ENCODE data around the gene WDR27. TPM values are rescaled to one million over a fixed set of nuclear protein-coding genes. Genes with fewer than 3 reads are reported as not detected.

WDR27 gene
- total RNA-seq, 1 donor from 2014 or later: 24.5 TPM

DNA sequence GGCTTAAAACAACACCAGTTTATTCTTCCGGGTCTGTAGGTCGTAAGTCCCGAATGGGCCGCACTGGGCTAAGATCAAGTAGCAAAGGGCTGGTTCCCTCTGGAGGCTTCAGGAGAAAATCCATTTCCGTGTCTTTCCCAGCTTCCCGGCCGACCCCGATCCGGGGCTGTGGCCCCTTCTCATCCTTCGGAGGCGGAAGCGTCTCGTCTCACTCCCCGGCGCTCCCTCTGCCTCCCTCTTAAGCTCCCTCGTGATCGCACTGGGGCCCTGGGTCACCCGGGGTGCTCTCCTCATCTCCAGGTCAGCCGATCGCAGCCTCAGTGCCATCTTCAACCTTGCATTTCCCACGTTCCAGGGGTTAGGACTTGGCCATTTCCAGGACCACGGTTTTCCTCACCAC lies 199.4 kb downstream of the WDR27 start:
- Histone ChIP-seq H3K9ac (ENCODE audit: low read depth in 1 of 3, low read length in 3 of 3) (no peak overlapping the region), H3K4me3 (ENCODE audit: low read length in 3 of 3) (no peak overlapping the region)

DNA sequence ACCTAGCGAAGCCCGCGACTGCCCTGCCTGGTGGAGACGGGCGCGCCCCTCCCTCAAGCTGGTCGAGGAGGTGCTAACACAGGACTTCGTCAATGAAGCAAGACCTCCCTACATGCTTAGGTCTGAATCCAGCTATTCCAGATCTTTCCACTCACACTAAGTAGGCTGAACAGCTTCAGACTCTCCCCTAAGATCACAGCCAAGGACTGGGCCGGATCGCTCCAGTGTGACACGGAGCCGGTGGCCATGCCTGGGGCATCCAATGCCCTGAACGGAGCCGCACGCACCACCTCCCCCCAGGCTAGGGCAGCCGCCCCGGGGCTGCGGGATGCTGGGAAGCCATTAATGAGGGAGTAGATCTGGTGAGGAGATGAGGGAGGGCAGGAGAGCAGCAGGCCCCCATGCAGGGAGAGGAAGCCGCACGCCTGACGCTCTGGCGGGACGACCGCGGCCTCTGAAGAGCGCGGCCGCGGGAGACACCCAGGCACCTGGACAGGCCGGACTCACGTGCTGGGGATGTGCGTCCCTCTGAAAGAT lies 200.0 kb downstream of the WDR27 start:
- H3K4me3 ChIP-seq (ENCODE audit: low read length in 3 of 3): no peak overlapping the region
- H3K9ac ChIP-seq (ENCODE audit: low read depth in 1 of 3, low read length in 3 of 3): no peak overlapping the region
- no peaks in the 10 kb centered on the region for H3K36me3 ChIP-seq (ENCODE audit: control insufficient read depth in 3 of 3, insufficient read depth in 3 of 3, low read length in 3 of 3)
- no peaks in the 10 kb centered on the region for H3K27me3 ChIP-seq (ENCODE audit: control insufficient read depth in 3 of 3, insufficient read depth in 3 of 3, low read length in 3 of 3)
- H3K9me3 ChIP-seq (ENCODE audit: control insufficient read depth in 3 of 3, low read length in 3 of 3): no peaks in the 10 kb centered on the region
- peaks cover 0 to 4% (median 0%) of the 10 kb centered on the region in 3 donors for H3K4me1 ChIP-seq (ENCODE audit: control insufficient read depth in 3 of 3, insufficient read depth in 3 of 3, low read length in 3 of 3)
- no peak overlapping the region for H3K27ac ChIP-seq (ENCODE audit: low read depth, low read length)

More for the DNA sequence above, 199.4 kb downstream of the WDR27 start:
- Histone ChIP-seq H3K9me3 (ENCODE audit: control insufficient read depth in 3 of 3, low read length in 3 of 3) (no peaks in the 10 kb centered on the region), H3K27me3 (ENCODE audit: control insufficient read depth in 3 of 3, insufficient read depth in 3 of 3, low read length in 3 of 3) (no peaks in the 10 kb centered on the region), H3K4me1 (ENCODE audit: control insufficient read depth in 3 of 3, insufficient read depth in 3 of 3, low read length in 3 of 3) (peaks cover 0 to 4% (median 0%) of the 10 kb centered on the region in 3 donors), H3K36me3 (ENCODE audit: control insufficient read depth in 3 of 3, insufficient read depth in 3 of 3, low read length in 3 of 3) (no peaks in the 10 kb centered on the region), H3K27ac (ENCODE audit: low read depth, low read length) (no peak overlapping the region)

DNA sequence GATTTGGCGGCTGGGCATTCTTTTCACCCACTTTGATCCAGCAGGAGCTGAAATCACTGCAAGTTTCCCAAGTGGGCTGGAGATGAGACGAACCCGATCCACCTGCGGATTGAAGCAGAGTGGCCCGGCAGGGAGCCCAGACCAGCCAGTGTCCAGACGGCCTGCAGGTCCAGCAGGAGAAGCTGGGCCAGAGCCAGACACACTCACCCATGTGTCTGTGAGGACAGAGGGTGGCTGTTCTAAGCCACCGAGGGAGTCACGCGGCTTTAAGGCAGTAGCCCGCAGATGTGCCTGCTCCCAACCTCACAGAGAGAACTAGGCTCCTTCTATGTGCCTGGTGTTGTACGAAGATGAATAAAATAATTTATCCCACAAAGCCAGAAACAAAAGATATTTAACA lies 200.7 kb downstream of the WDR27 start:
- Histone ChIP-seq H3K36me3 (ENCODE audit: control insufficient read depth in 3 of 3, insufficient read depth in 3 of 3, low read length in 3 of 3) (no peaks in the 10 kb centered on the region), H3K27me3 (ENCODE audit: control insufficient read depth in 3 of 3, insufficient read depth in 3 of 3, low read length in 3 of 3) (no peaks in the 10 kb centered on the region), H3K4me1 (ENCODE audit: control insufficient read depth in 3 of 3, insufficient read depth in 3 of 3, low read length in 3 of 3) (peaks cover 0 to 4% (median 0%) of the 10 kb centered on the region in 3 donors), H3K4me3 (ENCODE audit: low read length in 3 of 3) (no peak overlapping the region), H3K9me3 (ENCODE audit: control insufficient read depth in 3 of 3, low read length in 3 of 3) (no peaks in the 10 kb centered on the region), H3K9ac (ENCODE audit: low read depth in 1 of 3, low read length in 3 of 3) (no peak overlapping the region), H3K27ac (ENCODE audit: low read depth, low read length) (no peak overlapping the region)

DNA sequence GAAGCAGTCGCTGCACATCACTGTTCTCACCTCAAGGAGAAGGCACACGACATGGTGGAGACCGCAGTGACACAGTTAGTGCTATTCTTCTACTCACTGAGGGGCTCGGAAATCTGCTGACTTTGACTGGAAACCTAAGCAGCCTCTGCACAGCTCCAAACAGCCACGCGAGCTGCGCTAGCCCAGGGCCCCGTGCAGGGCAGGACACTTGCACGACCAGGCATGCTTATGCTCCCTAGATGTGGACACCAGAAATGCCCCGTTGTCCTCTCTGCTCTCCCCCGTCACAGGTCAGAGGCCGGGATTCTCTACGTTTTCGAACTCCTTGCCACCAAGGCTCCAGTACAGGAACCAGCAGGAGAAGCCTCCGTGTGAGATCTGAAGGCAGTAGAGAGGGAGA lies 201.1 kb downstream of the WDR27 start:
- Histone ChIP-seq H3K36me3 (ENCODE audit: control insufficient read depth in 3 of 3, insufficient read depth in 3 of 3, low read length in 3 of 3) (no peaks in the 10 kb centered on the region), H3K27ac (ENCODE audit: low read depth, low read length) (no peak overlapping the region), H3K4me3 (ENCODE audit: low read length in 3 of 3) (no peak overlapping the region), H3K9me3 (ENCODE audit: control insufficient read depth in 3 of 3, low read length in 3 of 3) (no peaks in the 10 kb centered on the region), H3K4me1 (ENCODE audit: control insufficient read depth in 3 of 3, insufficient read depth in 3 of 3, low read length in 3 of 3) (peaks cover 0 to 4% (median 0%) of the 10 kb centered on the region in 3 donors), H3K9ac (ENCODE audit: low read depth in 1 of 3, low read length in 3 of 3) (no peak overlapping the region), H3K27me3 (ENCODE audit: control insufficient read depth in 3 of 3, insufficient read depth in 3 of 3, low read length in 3 of 3) (no peaks in the 10 kb centered on the region)

DNA sequence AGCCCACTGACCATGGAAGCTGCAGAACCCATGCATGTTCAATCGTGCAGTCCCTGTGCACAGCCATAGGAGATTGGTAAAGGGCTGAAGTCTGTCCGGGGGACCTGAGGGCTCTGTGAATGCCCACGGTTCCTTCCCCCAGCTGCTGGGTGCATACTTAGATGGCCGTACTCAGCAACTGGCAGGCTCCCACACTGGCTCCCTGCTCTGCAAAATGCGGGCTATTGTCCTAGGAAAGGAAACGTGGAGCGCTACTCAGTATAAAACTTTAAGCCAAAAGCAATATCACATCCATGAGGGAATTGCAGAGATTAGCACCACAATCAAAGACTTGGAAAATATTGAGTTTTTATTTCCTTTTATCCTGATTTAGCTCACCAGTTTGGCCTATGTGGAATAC lies 202.0 kb downstream of the WDR27 start:
- H3K9ac ChIP-seq (ENCODE audit: low read depth in 1 of 3, low read length in 3 of 3): no peak overlapping the region

DNA sequence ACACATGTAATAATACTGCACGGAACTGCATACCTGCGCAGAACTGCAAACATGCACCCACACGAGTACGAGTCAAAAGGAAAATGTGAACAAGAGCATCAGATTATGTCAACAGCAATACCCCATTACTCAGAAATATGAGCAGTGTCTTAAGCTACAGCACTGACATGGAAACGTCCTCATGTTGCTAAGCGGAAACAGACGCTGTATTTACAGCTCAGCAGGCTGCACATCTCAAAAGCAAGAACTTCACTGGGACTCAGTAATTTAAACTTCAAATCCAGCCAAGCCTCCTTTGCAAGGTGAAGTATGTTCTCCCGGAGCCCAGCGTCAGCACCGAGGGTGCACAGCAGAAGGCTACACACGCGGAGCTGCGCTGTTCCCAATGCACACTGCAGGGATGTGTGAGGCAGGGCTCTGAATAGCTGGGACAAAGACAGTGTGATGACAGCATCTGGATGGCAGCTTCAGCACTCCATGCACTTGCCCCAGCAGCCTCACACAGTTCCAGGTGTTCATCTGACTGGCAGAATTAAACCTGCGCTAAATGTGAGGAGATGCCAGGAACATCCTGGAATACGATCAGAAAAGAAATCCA lies 202.8 kb downstream of the WDR27 start:
- Histone ChIP-seq H3K9me3 (ENCODE audit: control insufficient read depth in 3 of 3, low read length in 3 of 3) (no peaks in the 10 kb centered on the region), H3K4me3 (ENCODE audit: low read length in 3 of 3) (no peak overlapping the region), H3K9ac (ENCODE audit: low read depth in 1 of 3, low read length in 3 of 3) (no peak overlapping the region), H3K4me1 (ENCODE audit: control insufficient read depth in 3 of 3, insufficient read depth in 3 of 3, low read length in 3 of 3) (peaks cover 0 to 4% (median 0%) of the 10 kb centered on the region in 3 donors), H3K27ac (ENCODE audit: low read depth, low read length) (no peak overlapping the region), H3K36me3 (ENCODE audit: control insufficient read depth in 3 of 3, insufficient read depth in 3 of 3, low read length in 3 of 3) (no peaks in the 10 kb centered on the region), H3K27me3 (ENCODE audit: control insufficient read depth in 3 of 3, insufficient read depth in 3 of 3, low read length in 3 of 3) (no peaks in the 10 kb centered on the region)

More for the DNA sequence above, 202.0 kb downstream of the WDR27 start:
- peaks cover 0 to 4% (median 0%) of the 10 kb centered on the region in 3 donors for H3K4me1 ChIP-seq (ENCODE audit: control insufficient read depth in 3 of 3, insufficient read depth in 3 of 3, low read length in 3 of 3)
- no peaks in the 10 kb centered on the region for H3K27me3 ChIP-seq (ENCODE audit: control insufficient read depth in 3 of 3, insufficient read depth in 3 of 3, low read length in 3 of 3)
- no peaks in the 10 kb centered on the region for H3K36me3 ChIP-seq (ENCODE audit: control insufficient read depth in 3 of 3, insufficient read depth in 3 of 3, low read length in 3 of 3)
- no peaks in the 10 kb centered on the region for H3K9me3 ChIP-seq (ENCODE audit: control insufficient read depth in 3 of 3, low read length in 3 of 3)
- no peak overlapping the region for H3K4me3 ChIP-seq (ENCODE audit: low read length in 3 of 3)
- H3K27ac ChIP-seq (ENCODE audit: low read depth, low read length): no peak overlapping the region

DNA sequence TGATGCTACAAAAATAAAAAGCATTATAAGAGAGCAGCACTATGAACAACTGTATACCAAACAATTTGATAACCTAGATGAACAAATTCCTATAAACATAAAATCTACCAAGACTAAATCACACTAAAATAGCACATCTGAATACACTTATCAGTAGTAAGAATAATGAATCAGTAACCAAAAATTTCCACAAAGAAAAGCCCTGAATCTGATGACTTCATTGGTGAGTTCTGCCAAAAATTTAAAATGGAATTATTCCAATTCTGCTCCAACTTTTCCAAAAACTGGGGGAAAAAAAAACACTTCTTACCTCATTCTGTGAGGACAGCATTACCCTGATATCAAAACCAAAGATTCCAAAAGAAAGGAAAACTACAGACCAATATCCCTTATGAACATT lies 206.2 kb downstream of the WDR27 start:
- no peak overlapping the region for H3K27ac ChIP-seq (ENCODE audit: low read depth, low read length)
- H3K9me3 ChIP-seq (ENCODE audit: control insufficient read depth in 3 of 3, low read length in 3 of 3): no peaks in the 10 kb centered on the region
- no peak overlapping the region for H3K4me3 ChIP-seq (ENCODE audit: low read length in 3 of 3)
- H3K36me3 ChIP-seq (ENCODE audit: control insufficient read depth in 3 of 3, insufficient read depth in 3 of 3, low read length in 3 of 3): no peaks in the 10 kb centered on the region
- H3K27me3 ChIP-seq (ENCODE audit: control insufficient read depth in 3 of 3, insufficient read depth in 3 of 3, low read length in 3 of 3): no peaks in the 10 kb centered on the region
- H3K9ac ChIP-seq (ENCODE audit: low read depth in 1 of 3, low read length in 3 of 3): no peak overlapping the region
- H3K4me1 ChIP-seq (ENCODE audit: control insufficient read depth in 3 of 3, insufficient read depth in 3 of 3, low read length in 3 of 3): peaks cover 0 to 3% (median 0%) of the 10 kb centered on the region in 3 donors

DNA sequence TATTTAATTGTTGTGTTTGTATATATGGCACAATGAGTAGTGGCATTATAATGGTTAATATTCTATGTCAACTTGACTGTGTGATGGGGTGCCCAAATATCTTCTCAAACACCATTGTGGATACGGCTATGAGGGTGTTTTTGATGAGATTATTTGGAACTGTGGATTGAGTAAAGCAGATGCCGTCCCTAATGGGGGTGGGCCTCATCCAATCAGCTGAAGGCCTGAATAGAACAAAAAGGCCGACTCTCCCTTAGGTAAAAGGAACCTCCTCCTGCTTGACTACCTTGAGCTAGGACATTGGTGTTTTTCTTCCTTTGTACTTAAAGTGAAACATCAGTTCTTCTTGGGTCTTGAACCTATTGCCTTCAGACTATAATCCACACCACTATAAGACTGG lies 207.8 kb downstream of the WDR27 start:
- H3K27me3 ChIP-seq (ENCODE audit: control insufficient read depth in 3 of 3, insufficient read depth in 3 of 3, low read length in 3 of 3): no peaks in the 10 kb centered on the region
- H3K9ac ChIP-seq (ENCODE audit: low read depth in 1 of 3, low read length in 3 of 3): no peak overlapping the region
- H3K27ac ChIP-seq (ENCODE audit: low read depth, low read length): no peak overlapping the region
- H3K36me3 ChIP-seq (ENCODE audit: control insufficient read depth in 3 of 3, insufficient read depth in 3 of 3, low read length in 3 of 3): no peaks in the 10 kb centered on the region
- no peaks in the 10 kb centered on the region for H3K9me3 ChIP-seq (ENCODE audit: control insufficient read depth in 3 of 3, low read length in 3 of 3)
- H3K4me1 ChIP-seq (ENCODE audit: control insufficient read depth in 3 of 3, insufficient read depth in 3 of 3, low read length in 3 of 3): peaks cover 0 to 10% (median 5%) of the 10 kb centered on the region in 3 donors
- no peak overlapping the region for H3K4me3 ChIP-seq (ENCODE audit: low read length in 3 of 3)

DNA sequence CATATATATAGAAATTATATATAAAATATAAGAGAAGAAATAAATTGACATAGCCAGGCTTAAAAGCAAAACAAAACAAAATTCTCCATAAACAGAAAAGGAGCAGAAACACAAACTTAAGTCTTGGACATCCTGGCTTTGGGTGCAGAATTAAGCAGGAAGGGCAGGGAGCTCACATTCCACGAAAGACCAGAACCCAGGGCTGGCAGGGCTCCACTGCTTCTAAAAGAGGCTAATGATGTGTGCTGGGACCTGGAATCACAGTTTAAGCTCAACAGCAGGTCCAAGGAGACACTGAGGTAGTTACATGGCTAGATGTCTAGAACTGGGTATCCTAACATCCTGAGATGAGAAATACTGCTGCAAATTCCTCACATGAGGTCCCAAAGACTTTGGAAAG lies 210.3 kb downstream of the WDR27 start:
- no peak overlapping the region for H3K4me3 ChIP-seq (ENCODE audit: low read length in 3 of 3)

DNA sequence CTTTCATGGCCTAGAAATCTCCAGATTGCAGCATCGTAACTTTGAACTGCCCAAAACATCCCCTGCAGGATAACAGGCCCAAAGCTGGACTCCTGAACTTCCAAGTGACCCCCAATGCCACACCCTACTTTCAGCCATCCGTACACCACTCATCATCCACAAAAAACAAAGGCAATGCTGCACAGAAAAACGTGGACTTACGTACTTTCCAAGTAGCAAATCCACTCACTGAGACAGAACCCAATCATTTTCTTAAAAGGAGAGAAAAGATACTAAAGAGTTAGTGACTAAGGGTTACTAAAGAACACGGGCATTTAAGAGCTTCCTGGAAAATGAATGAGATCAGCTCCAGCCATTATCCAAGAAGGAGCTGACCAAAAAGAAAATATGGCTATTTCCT lies 211.0 kb downstream of the WDR27 start:
- Histone ChIP-seq H3K4me3 (ENCODE audit: low read length in 3 of 3) (no peak overlapping the region), H3K9me3 (ENCODE audit: control insufficient read depth in 3 of 3, low read length in 3 of 3) (no peaks in the 10 kb centered on the region), H3K4me1 (ENCODE audit: control insufficient read depth in 3 of 3, insufficient read depth in 3 of 3, low read length in 3 of 3) (peaks cover 0 to 10% (median 5%) of the 10 kb centered on the region in 3 donors), H3K36me3 (ENCODE audit: control insufficient read depth in 3 of 3, insufficient read depth in 3 of 3, low read length in 3 of 3) (no peaks in the 10 kb centered on the region), H3K9ac (ENCODE audit: low read depth in 1 of 3, low read length in 3 of 3) (no peak overlapping the region), H3K27ac (ENCODE audit: low read depth, low read length) (peak overlapping the region; percentile 39), H3K27me3 (ENCODE audit: control insufficient read depth in 3 of 3, insufficient read depth in 3 of 3, low read length in 3 of 3) (no peaks in the 10 kb centered on the region)

More for the DNA sequence above, 210.3 kb downstream of the WDR27 start:
- H3K9ac ChIP-seq (ENCODE audit: low read depth in 1 of 3, low read length in 3 of 3): peak overlapping the region in 1 of 3 donors; percentile 25
- H3K36me3 ChIP-seq (ENCODE audit: control insufficient read depth in 3 of 3, insufficient read depth in 3 of 3, low read length in 3 of 3): no peaks in the 10 kb centered on the region
- H3K27me3 ChIP-seq (ENCODE audit: control insufficient read depth in 3 of 3, insufficient read depth in 3 of 3, low read length in 3 of 3): no peaks in the 10 kb centered on the region
- H3K27ac ChIP-seq (ENCODE audit: low read depth, low read length): no peak overlapping the region
- H3K4me1 ChIP-seq (ENCODE audit: control insufficient read depth in 3 of 3, insufficient read depth in 3 of 3, low read length in 3 of 3): peaks cover 0 to 10% (median 5%) of the 10 kb centered on the region in 3 donors
- no peaks in the 10 kb centered on the region for H3K9me3 ChIP-seq (ENCODE audit: control insufficient read depth in 3 of 3, low read length in 3 of 3)
